Glutamatergic neuron (in vitro differentiated cells): ENCODE results near the gene ATP12A. TPM values are rescaled to one million over a fixed set of nuclear protein-coding genes. Genes with fewer than 3 reads are reported as not detected.

Experiments
- DNase-seq: peaks from one replicate; pipeline ENCODE4 v3.0.0; 2022
- H3K27ac Mint-ChIP-seq: one replicate; pipeline ENCODE4 v1.8.0; 2020; ENCODE audit warnings: mild to moderate bottlenecking, mixed read lengths, inconsistent platforms; ENCODE audit not compliant: unreplicated experiment
- H3K27me3 Mint-ChIP-seq: one replicate; pipeline ENCODE4 v1.8.0; 2020; ENCODE audit warnings: mild to moderate bottlenecking, moderate library complexity, mixed read lengths, inconsistent platforms; ENCODE audit not compliant: unreplicated experiment
- H3K36me3 Mint-ChIP-seq: one replicate; pipeline ENCODE4 v1.8.0; 2020; ENCODE audit warnings: mild to moderate bottlenecking, mixed read lengths, inconsistent platforms; ENCODE audit not compliant: unreplicated experiment
- H3K4me1 Mint-ChIP-seq: one replicate; pipeline ENCODE4 v1.8.0; 2020; ENCODE audit warnings: mild to moderate bottlenecking, low read depth, mixed read lengths, inconsistent platforms; ENCODE audit not compliant: unreplicated experiment
- H3K4me3 Mint-ChIP-seq: one replicate; pipeline ENCODE4 v1.8.0; 2020; ENCODE audit warnings: mild to moderate bottlenecking, mixed read lengths, inconsistent platforms; ENCODE audit not compliant: unreplicated experiment
- H3K9me3 Mint-ChIP-seq: one replicate; pipeline ENCODE4 v1.8.0; 2020; ENCODE audit warnings: mild to moderate bottlenecking, moderate library complexity, mixed read lengths, inconsistent platforms; ENCODE audit not compliant: unreplicated experiment
- CTCF ChIP-seq: fragments of 200-600 bp; sonication (generic); IDR thresholded peaks from one replicate; pipeline ENCODE4 v1.5.0; 2021; ENCODE audit not compliant: partially characterized antibody, unreplicated experiment
- total RNA-seq: library from RNA; stranded (reverse); fragmentation: NEBNext Ultra II Directional; extraction: Animal tissue kit (Norgen Biotek cat#: 25700); gene quantifications from one replicate; pipeline ENCODE4 v1.2.1, GENCODE V29; 2021; ENCODE audit not compliant: unreplicated experiment

Gene ATP12A
- total RNA-seq, 1 donor from 2014 or later: not detected

DNA sequence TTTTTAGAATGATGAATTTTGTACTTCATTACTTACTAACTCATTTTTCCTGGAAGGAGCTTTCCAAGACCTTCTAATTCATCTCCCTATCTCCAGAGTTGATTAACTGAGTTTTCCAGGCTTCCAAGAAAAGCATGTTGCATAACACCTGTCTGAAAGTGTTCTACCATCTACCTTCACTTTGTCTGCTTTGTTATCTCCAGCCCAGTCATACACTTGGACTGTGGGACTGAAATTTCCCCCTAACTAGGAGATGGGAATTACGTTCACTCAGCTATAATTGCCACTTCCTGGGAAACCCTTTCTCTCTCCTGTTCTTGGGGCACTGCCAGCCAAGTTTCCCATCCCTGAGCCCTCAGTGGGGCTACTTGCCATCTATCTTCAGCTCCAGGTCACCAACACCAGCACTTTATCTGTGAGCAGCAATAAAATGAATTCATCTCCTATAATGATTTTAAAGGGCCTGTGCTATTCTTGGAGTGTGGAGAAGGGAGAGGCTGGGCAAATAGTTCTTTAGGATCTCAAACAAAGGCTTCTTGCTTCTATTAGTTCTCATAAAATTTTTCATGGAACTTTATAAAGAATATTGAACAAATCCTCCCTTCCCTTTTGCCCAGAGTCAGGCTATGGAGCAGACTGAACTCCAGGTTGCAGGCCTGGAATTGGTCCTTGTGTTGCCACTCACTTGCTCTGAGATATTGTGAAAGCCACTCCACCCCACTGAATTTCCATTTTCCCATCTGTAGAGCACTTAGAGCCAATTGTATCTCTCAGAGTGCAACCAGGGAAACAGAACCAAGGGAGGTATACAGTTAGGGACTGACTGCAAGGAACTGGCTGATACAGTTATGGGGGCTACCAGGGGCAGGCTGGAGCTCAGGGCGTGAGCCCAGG, 17.8 kb upstream of the ATP12A start:
- TF ChIP-seq CTCF: no peak
- Mint-ChIP-seq H3K36me3 (no peaks in the 10 kb centered on the region), H3K4me3 (no peak overlapping the region), H3K27ac (no peak overlapping the region), H3K27me3 (peaks cover 4% of the 10 kb centered on the region), H3K9me3 (no peaks in the 10 kb centered on the region), H3K4me1 (no peaks in the 10 kb centered on the region)
- no peak for DNase-seq

GRCh38 chr13:24663089-24663395, 17.2 kb upstream of the ATP12A start:
- H3K4me1 Mint-ChIP-seq: no peaks in the 10 kb centered on the region
- no peak for TF ChIP-seq CTCF
- no peak for DNase-seq
- no peak overlapping the region for H3K4me3 Mint-ChIP-seq
- no peak overlapping the region for H3K27ac Mint-ChIP-seq
- H3K9me3 Mint-ChIP-seq: peaks cover 4% of the 10 kb centered on the region
- H3K36me3 Mint-ChIP-seq: no peaks in the 10 kb centered on the region
- peaks cover 6% of the 10 kb centered on the region for H3K27me3 Mint-ChIP-seq

GRCh38 chr13:24663586-24663985, 16.6 kb upstream of the ATP12A start:
- Mint-ChIP-seq H3K4me3 (no peak overlapping the region), H3K27ac (no peak overlapping the region)
- no peak for TF ChIP-seq CTCF

DNA sequence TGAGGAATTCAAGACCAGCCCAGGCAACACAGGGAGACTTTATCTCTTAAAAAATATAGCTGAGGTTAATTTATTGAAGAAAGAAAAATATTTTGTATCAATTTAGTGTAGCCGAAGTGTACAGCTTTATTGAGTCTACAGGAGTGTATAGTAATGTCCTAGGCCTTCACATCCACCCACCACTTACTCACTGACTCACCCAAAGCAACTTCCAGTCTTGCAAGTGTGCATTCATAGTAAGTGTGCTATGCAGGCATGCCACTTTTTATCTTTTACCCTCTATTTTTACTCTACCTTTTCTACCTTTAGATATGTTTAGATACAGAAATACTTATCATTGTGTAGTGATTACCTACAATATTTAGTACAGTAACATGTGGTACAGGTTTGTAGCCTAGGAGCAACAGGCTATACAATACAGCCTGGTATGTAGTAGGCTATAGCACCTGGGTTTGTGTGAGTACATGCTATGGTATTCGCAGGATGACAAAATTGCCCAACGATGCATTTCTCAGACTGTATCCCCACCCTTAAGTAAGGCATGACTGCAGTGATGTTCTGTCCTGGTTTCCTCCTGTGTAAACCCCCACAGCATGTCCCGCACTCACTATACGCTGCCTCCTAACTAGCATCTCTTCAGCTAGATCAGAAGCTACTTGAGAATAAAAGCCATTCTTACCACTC, 15.3 kb upstream of the ATP12A start:
- H3K27me3 Mint-ChIP-seq: peaks cover 6% of the 10 kb centered on the region

More at GRCh38 chr13:24663586-24663985, 16.6 kb upstream of the ATP12A start:
- Mint-ChIP-seq H3K36me3 (no peaks in the 10 kb centered on the region), H3K9me3 (peaks cover 4% of the 10 kb centered on the region), H3K4me1 (no peaks in the 10 kb centered on the region), H3K27me3 (peaks cover 6% of the 10 kb centered on the region)
- no peak for DNase-seq

More for the DNA sequence above, 15.3 kb upstream of the ATP12A start:
- peaks cover 4% of the 10 kb centered on the region for H3K9me3 Mint-ChIP-seq
- no peaks in the 10 kb centered on the region for H3K4me1 Mint-ChIP-seq
- H3K27ac Mint-ChIP-seq: no peak overlapping the region
- no peak for TF ChIP-seq CTCF
- DNase-seq: no peak
- no peaks in the 10 kb centered on the region for H3K36me3 Mint-ChIP-seq
- no peak overlapping the region for H3K4me3 Mint-ChIP-seq
